Measurements from ENCODE around the gene ZNF45. TPM values are rescaled to one million over a fixed set of nuclear protein-coding genes. Genes with fewer than 3 reads are reported as not detected.
"Not testable (repeated sequence)": the region's sequence is repeated elsewhere in the genome, so short reads cannot be mapped to it uniquely, and the experiment has no call there.

Gene ZNF45
- total RNA-seq, 1 donor from 2014 or later: 6.5 TPM

DNA sequence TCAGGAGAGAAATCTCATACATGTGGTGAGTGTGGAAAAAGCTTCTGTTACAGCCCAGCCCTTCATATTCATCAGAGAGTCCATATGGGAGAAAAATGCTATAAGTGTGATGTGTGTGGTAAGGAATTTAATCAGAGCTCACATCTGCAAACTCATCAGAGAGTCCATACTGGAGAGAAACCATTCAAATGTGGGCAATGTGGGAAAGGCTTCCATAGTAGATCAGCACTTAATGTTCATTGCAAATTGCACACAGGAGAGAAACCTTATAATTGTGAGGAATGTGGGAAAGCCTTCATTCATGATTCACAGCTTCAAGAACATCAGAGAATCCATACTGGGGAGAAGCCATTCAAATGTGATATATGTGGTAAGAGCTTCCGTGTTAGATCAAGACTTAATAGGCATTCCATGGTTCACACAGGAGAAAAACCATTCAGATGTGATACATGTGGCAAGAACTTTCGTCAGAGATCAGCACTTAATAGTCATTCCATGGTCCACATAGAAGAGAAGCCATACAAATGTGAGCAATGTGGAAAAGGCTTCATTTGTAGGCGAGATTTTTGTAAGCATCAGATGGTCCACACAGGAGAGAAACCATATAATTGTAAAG is 31.1 kb upstream of the ZNF45 start:
- DNase-seq (ENCODE audit: low spot score in 2 of 2): no peak
- peaks cover 94 to 100% of the 10 kb centered on the region in 2 donors for H3K9me3 ChIP-seq
- TF ChIP-seq, protein P1, sequence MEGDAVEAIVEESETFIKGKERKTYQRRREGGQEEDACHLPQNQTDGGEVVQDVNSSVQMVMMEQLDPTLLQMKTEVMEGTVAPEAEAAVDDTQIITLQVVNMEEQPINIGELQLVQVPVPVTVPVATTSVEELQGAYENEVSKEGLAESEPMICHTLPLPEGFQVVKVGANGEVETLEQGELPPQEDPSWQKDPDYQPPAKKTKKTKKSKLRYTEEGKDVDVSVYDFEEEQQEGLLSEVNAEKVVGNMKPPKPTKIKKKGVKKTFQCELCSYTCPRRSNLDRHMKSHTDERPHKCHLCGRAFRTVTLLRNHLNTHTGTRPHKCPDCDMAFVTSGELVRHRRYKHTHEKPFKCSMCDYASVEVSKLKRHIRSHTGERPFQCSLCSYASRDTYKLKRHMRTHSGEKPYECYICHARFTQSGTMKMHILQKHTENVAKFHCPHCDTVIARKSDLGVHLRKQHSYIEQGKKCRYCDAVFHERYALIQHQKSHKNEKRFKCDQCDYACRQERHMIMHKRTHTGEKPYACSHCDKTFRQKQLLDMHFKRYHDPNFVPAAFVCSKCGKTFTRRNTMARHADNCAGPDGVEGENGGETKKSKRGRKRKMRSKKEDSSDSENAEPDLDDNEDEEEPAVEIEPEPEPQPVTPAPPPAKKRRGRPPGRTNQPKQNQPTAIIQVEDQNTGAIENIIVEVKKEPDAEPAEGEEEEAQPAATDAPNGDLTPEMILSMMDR (IDR thresholded peaks at IDR 0.05): no peak
- H3K27ac ChIP-seq: no peak overlapping the region
- no peaks in the 10 kb centered on the region for H3K4me1 ChIP-seq
- peaks cover 70 to 87% of the 10 kb centered on the region in 2 donors for H3K36me3 ChIP-seq
- intact Hi-C loops (cut with DNase I): no loop called here
- H3K27me3 ChIP-seq: no peaks in the 10 kb centered on the region
- peak overlapping the region in 1 of 2 donors; percentile 28 for H3K4me3 ChIP-seq

DNA sequence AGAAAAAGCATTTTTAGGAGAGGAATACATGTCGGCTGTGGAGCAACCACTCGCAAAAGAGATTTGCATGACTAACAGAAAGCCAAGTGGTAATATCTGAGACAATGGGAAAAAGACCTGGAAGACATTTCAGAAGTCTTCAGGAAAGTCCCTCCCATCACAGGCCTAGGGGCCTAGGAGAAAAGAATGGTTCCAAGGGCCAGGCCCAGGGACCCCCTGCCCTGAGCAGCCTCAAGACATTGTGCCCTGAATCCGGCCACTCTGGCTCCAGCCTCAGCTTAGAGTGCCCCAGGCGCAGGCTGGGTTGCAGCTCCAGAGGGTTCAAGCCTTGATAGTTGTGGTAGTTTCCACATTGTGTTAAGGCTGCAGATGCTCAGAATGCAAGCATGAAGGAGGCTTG is 25.3 kb upstream of the ZNF45 start:
- TF ChIP-seq, protein P1 (IDR thresholded peaks at IDR 0.05): no peak
- Histone ChIP-seq H3K4me1 (no peaks in the 10 kb centered on the region), H3K9me3 (peaks cover 92 to 100% of the 10 kb centered on the region in 2 donors), H3K27me3 (no peaks in the 10 kb centered on the region), H3K27ac (no peak overlapping the region), H3K4me3 (no peak overlapping the region), H3K36me3 (peaks cover 25 to 44% of the 10 kb centered on the region in 2 donors)
- no peak for DNase-seq (ENCODE audit: low spot score in 2 of 2)
- intact Hi-C loops (cut with DNase I): no loop called here

DNA sequence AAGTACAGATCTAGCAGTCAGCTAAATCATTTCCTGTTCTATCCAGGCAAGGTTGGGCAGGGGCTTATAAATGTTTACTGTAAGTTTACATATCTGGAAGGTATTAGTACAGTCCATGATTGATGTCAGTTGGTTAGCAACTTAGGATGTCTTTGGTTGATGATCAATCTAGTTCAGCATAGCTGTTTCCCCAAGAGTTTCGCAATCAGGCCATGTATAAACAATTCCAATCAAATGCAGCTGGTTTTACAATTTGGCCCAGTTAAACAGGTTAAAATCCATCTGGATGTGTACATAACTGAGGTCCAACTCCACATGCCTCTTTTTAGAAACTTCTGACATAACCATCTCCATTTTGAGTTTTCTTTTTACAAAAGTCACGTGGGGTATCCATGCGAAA is 22.8 kb upstream of the ZNF45 start:
- TF ChIP-seq, protein P1 (IDR thresholded peaks at IDR 0.05): no peak
- peaks cover 82 to 92% of the 10 kb centered on the region in 2 donors for H3K9me3 ChIP-seq
- peaks cover 7 to 40% of the 10 kb centered on the region in 2 donors for H3K36me3 ChIP-seq
- H3K4me3 ChIP-seq: no peak overlapping the region
- H3K27me3 ChIP-seq: no peaks in the 10 kb centered on the region
- no peak overlapping the region for H3K27ac ChIP-seq
- intact Hi-C loops (cut with DNase I): no loop called here
- H3K4me1 ChIP-seq: no peaks in the 10 kb centered on the region
- DNase-seq (ENCODE audit: low spot score in 2 of 2): no peak

DNA sequence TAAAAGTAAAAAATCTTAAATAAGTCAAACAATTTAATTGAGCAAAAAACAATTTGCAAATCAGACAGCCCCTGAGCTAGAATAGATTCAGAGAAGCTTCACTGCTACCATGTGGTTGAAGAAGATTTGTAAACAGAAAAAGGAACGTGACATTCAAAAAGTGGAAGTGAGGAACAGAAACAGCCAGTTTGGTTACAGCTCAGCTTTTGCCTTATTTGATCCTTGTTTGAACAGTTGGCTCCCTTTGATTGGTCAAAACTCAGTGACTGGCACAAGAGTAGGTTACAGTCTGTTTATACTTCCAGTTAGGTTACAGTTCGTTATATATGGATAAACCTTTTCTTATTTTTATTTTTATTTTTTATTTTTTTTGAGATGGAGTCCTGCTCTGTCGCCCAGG is 21.7 kb upstream of the ZNF45 start:
- TF ChIP-seq, protein P1 (IDR thresholded peaks at IDR 0.05): no peak
- intact Hi-C loops (cut with DNase I): no loop called here
- no peak overlapping the region for H3K27ac ChIP-seq
- DNase-seq (ENCODE audit: low spot score in 2 of 2): no peak
- H3K27me3 ChIP-seq: no peaks in the 10 kb centered on the region
- peaks cover 73 to 86% of the 10 kb centered on the region in 2 donors for H3K9me3 ChIP-seq
- H3K4me1 ChIP-seq: no peaks in the 10 kb centered on the region
- peaks cover 5 to 29% of the 10 kb centered on the region in 2 donors for H3K36me3 ChIP-seq
- H3K4me3 ChIP-seq: no peak overlapping the region

DNA sequence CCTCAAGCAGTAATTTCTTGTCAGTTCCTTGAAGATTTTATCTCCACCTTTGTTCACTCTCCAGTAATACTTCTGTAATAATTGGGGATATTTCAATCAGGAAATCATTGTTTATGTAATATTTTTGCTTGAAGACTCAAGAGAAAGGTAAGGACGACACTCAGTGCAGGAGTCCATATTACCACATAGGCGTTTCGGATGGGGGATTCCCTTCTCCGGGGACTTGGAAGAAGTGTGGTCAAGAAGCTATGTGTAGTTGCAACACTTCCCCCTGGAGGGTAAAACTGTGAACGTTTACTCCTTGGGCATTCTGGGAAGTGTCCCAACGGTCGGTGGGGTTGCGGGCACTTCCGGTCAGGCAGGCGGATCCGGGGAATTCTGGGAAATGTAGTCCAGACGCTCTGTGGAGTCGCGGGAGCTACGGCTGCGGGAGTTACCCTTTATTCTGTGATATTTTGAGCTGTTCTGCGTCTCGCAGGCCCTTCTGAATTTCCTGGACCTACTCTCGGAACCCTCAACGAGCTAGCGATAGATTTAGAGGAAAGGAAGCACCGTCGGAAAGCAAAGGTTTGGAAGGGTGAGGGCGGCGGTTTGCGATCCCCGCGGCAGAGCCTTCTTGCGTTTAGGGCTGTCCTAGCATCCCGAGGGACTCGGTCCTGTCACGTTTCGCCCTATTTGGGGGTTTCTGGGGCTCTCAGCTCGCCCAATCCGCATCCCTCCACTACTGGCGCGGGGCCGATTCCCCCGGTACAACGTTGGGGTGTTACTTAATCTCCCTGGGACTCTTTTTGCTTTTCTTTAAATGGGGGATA is 16.0 kb upstream of the ZNF45 start, which contains the start of gene ZNF221:
Gene ZNF221, plus strand, starts transcription at position 395 of the 812 bp plus-strand sequence. CDS start 11,499 bp downstream, outside the sequence.
- Histone ChIP-seq H3K36me3 (peaks cover 5 to 23% of the 10 kb centered on the region in 2 donors), H3K27me3 (no peaks in the 10 kb centered on the region), H3K27ac (peak within 1 kb of the TSS; percentile 57 to 73), H3K9me3 (peaks cover 18 to 52% of the 10 kb centered on the region in 2 donors), H3K4me1 (no peaks in the 10 kb centered on the region), H3K4me3 (peak within 1 kb of the TSS; percentile 72 to 88)
- TF ChIP-seq, protein P1 (IDR thresholded peaks at IDR 0.05): peak; percentile 22 to 52 (median 47)
- intact Hi-C loops (cut with DNase I): loop anchor here (1.0 to 5.0 kb wide), 5 partner anchors 16 to 261 kb away; partner anchors contain the start of genes ZNF225, ZNF227, ZNF230 and ZNF283
- DNase-seq (ENCODE audit: low spot score in 2 of 2): peak; percentile 58 to 94

DNA sequence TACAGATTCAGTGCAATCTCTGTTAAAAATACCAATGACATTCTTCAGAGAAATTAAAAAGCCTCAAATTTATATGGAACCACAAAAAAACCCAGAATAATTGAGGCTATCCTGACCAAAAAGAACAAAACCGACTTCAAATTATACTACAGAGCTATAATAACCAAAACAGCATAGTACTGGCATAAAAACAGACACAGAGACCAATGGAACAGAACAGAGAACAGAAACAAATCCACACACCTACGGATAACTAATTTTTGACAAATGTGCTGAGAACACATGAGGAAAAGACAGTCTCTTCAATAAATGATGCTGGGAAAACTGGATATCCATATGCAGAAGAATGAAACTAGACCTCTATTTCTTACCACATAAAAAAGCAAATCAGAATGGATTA is 14.7 kb upstream of the ZNF45 start:
- intact Hi-C loops (cut with DNase I): loop anchor here (5.0 kb wide), 1 partner anchor 262 kb away; the partner anchor contains the start of gene ZNF227

DNA sequence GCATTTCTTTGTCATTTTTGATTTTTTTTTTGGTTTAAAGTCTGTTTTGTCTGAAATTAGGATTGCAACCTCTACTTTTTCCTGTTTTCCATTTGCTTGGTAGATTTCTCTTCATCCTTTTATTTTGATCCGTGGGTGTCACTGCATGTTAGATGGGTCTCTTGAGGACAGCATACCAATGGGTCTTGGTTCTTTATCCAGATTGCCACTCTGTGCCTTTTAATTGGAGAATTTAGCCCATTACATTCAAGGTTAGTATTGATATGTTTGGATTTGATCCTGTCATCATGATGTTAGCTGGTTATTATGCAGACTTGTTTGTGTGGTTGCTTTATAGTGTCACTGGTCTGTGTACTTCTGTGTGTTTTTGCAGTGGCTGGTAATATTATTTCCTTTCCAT is 12.3 kb upstream of the ZNF45 start:
- H3K27ac ChIP-seq; H3K4me1 ChIP-seq; H3K4me3 ChIP-seq; H3K36me3 ChIP-seq; intact Hi-C loops (cut with DNase I); DNase-seq (ENCODE audit: low spot score in 2 of 2); H3K27me3 ChIP-seq: not testable (repeated sequence)
- peaks cover 0 to 24% of the 10 kb centered on the region in 2 donors for H3K9me3 ChIP-seq

More for the DNA sequence above, 14.7 kb upstream of the ZNF45 start:
- H3K27me3 ChIP-seq; H3K4me3 ChIP-seq; DNase-seq (ENCODE audit: low spot score in 2 of 2); H3K4me1 ChIP-seq; H3K27ac ChIP-seq: not testable (repeated sequence)
- peaks cover 9 to 40% of the 10 kb centered on the region in 2 donors for H3K9me3 ChIP-seq
- H3K36me3 ChIP-seq: peaks cover 0 to 15% of the 10 kb centered on the region in 2 donors
